Adipose tissue (tissue), 3 donors: ENCODE results near the gene ABAT. TPM values are rescaled to one million over a fixed set of nuclear protein-coding genes. Genes with fewer than 3 reads are reported as not detected.

ENCODE experiments used
- H3K27ac ChIP-seq: one replicate; pipeline ENCODE4 v1.5.1; 2013; ENCODE audit warnings: low read depth, low read length
- WGBS, 3 donors: extraction: QIAGEN DNeasy Blood & Tissue Kit; methylation state at CpG; one replicate each; pipeline ENCODE4 v1.1.7; 2013; 5-methylcytosine and 5-hydroxymethylcytosine counted together
- polyA plus RNA-seq, 3 donors: library from polyadenylated mRNA; stranded (reverse); fragments of 200-250 nt; gene quantifications; one replicate each; pipeline ENCODE4 v1.2.3, GENCODE V29; 2013
- donor health status: healthy with polysubstance abuse.
- donor health status: Bipolar disorder and iron deficiency.
- donor health status: healthy.

Gene ABAT
- polyA plus RNA-seq, 3 donors, result 5.0 to 18.6 (median 5.7) TPM

DNA sequence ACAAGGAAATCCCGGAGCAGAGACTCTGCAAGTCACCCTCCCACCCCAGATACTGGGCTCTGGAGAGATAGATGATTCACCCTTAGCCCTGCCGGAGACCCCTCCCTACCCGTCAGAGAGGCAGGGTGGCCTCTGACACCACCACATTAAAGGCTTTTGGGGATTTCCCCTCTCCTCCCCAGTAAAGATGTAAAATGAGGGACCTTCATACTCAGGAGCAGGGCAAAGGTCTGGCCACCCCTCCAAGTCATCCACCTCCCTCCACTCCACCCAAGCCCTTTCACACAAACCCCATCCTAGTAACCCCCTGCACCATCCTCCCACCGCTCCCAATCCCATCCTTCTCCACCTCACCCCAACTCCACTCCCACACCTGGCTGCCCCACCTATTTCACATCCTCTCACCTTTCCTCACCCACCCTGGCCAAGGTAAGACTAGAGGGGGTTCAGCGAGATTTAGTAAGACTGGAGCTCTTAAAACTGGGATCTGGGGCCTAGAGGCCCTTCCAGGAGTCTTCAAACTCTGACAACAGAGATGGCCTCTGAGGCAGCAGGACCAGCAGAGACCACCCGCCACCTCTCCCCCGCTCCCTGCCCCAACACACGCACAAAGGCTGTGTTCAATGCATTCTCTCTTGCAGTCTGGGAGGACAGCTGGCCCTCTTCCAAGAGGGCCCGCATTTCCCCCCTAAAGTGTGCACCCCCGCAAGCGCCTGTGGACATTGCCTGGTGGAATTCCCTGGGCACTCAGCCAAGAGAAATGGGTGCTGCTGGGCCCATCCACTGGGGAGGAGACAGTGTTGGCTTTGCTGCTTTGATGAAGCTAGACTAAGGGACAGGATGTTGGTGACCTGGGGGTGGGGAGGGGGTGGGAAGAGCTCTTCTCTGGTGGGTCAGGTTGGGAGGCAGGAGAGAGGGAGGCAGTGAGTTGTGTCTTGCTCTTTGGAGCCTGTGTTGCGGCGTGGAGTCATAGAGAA, 1.1 kb downstream of the ABAT start:
- no peak overlapping the region for H3K27ac ChIP-seq
- WGBS, 3 donors, result 45 to 76% (median 69%) methylated on average over 13 of the region's 13 CpGs

DNA sequence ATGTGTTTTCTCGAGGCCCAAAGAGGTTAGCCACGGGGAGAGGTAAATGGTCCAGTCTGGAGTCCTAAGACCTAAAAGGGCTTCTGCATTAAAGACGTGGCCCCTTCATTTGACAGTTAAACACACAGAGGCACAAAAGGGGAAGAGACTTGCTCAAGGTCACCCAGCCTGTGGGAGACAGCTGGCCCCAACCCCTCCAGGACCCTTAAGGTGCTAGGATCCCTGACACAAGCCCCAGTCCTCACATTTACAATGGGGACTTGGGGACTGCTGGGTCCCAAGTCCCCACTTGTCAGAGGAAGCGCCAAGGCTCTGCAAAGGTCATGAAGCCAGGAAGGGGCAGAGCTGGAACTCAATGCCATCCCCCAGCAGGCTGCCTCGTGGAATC, 1.7 kb downstream of the ABAT start:
- WGBS, 3 donors, result 37 to 73% (median 68%) methylated on average over 5 of the region's 5 CpGs
- H3K27ac ChIP-seq, result no peak overlapping the region

DNA sequence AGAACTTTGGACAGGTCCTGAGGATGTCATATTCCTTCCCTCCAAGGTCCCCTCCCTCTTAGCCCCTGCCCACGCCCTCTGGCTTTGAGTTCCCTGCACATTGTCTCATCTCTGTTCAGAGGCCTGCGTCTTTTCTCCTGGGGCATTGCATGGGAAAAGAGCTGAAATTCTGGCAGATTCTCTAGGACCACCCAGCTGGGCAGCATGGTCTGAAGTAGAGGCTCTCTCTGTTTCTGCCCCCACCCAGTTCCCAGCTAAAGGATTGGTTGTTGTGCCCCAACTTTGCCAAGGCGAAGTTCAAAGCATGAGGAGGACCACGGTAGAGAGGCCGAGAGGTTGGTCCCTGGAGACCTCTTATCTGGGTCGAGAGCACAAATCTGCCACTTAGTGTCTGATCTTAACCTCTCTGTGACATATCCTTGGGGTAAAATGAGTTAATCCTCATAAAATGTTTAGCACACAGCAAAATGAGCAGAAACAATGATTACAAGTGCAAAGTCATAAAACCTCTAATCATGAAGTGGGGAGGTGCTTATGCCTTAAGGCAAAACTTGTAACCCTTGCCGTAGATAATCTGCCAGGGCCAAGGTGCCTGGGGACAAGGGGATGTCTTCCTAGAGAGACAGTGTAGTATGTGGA, 2.4 kb downstream of the ABAT start:
- no peak overlapping the region for H3K27ac ChIP-seq
- WGBS, 3 donors, result 30 to 77% (median 71%) methylated on average over 7 of the region's 7 CpGs

- H3K27ac ChIP-seq, result no peak overlapping the region
- WGBS, 3 donors, result 55 to 93% (median 89%) methylated on average over 5 of the region's 5 CpGs
Observed at GRCh38 chr16:8677481-8677880, 3.1 kb downstream of the ABAT start.

DNA sequence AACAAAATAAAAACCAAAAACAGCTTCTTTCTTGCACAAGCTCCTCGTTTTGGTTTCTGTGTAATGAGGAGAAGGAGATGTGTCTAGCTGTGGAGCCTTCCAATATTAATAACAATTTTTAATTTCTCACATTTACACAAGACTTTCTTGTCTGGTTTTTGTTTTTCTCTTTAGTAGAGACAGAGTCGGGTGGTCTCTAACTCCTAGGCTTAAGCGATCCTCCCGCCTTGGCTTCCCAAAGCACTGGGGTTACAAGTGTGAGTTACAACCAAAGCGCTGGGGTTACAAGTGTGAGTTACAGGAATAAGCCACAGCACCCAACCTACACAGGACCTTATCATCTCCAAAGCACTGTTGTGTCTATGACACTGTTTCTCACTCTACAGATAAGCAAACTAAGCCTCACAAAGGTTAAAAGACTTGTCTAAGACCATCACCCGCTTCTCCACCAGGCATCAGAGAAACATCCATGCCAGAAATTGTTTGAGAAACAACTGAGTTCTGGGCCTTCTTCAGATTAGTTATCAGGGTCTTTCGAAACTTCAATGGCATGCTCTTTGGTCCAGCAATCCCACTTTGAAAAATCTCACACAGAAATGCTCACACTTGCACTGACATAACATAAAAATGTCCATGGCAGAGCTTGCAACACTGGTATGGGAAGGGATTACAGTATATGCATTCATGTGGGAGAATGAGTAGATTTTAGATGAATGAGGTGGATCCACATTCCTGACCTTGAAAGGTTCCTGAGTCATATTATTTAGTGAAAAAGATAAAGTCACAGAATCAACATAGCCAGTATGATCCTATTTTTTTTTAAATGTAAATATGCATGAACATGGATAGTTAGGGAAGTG, 3.9 kb downstream of the ABAT start:
- 68 to 93% (median 91%) methylated on average over 7 of the region's 7 CpGs for WGBS, 3 donors
- H3K27ac ChIP-seq, result no peak overlapping the region

GRCh38 chr16:8679151-8679550, 4.7 kb downstream of the ABAT start:
- 21 to 96% (median 89%) methylated on average over 2 of the region's 2 CpGs for WGBS, 3 donors
- H3K27ac ChIP-seq, result no peak overlapping the region

- H3K27ac ChIP-seq, result no peak overlapping the region
- 48 to 88% (median 81%) methylated on average over 9 of the region's 9 CpGs for WGBS, 3 donors
Observed at GRCh38 chr16:8682551-8683259, 8.3 kb downstream of the ABAT start.

- WGBS, 3 donors, result 48 to 82% (median 71%) methylated on average over 4 of the region's 4 CpGs
Observed at GRCh38 chr16:8683640-8684039, 9.2 kb downstream of the ABAT start.

DNA sequence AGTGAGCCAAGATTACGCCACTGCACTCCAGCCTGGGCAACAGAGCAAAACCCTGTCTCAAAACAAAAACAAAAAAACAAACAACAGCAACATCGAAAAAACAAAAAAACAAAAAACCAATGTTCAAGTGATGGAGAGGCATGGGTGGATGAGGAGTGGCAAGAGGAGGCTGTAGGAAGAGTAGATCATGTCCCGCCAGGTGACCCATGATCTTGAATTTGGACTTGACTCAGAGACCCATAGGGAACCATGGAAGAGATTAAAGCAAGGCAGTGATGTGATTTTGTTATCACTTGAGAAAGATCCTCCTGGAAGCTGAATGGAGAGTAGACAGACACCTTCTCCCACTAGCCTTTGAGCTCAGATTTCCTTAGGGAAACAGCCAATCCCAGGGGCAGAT, 11.2 kb downstream of the ABAT start:
- H3K27ac ChIP-seq, result no peak overlapping the region
- 49 to 84% (median 59%) methylated on average over 3 of the region's 3 CpGs for WGBS, 3 donors

More at GRCh38 chr16:8683640-8684039, 9.2 kb downstream of the ABAT start:
- H3K27ac ChIP-seq, result no peak overlapping the region

- WGBS, 3 donors, result 9 to 60% (median 50%) methylated on average over 7 of the region's 7 CpGs
- no peak overlapping the region for H3K27ac ChIP-seq
Observed at GRCh38 chr16:8686031-8686621, 11.7 kb downstream of the ABAT start.

DNA sequence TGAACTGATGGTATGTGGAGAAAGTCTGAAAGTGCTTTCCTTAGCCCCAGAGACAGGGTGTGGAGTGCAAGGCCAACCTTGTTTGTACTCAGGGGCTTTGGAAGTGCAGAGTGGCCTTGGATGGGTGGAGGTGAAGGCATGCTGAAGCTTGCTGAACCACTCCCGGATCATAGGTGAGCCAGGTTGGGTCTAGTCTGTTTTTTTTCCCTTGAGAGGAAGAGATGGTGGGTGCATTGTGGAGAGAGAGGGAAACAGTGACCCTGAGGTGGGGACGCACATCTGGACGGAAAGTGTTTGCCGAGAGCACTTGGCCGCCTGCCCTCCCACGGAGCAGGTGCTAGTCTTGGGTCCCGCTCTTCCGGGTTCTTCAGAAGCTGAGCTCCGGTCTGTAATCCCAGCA, 12.5 kb downstream of the ABAT start:
- H3K27ac ChIP-seq, result no peak overlapping the region
- 48 to 98% (median 95%) methylated on average over 9 of the region's 9 CpGs for WGBS, 3 donors

GRCh38 chr16:8689686-8690085, 15.3 kb downstream of the ABAT start:
- H3K27ac ChIP-seq, result no peak overlapping the region
- WGBS, 3 donors, result 57 to 77% (median 75%) methylated on average over 1 of the region's 1 CpG

DNA sequence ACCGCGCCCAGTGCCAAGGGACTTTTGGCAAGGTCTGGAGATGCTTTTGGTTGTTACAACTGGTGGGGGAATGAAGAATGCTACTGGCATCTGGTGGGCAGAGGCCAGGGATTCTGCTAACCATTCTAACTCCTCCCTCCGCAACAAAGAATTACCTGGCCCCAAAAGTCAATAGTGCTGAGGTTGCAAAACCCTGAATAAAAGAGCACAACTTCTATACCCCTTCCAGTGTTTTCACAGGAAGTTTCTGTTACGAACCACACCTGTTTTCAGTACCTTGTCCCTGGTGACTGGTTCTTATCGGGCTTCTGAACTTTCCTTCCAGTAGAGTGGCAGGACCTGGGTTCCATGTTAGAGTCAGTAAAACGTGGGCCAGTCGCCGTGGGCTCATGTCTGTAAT, 17.3 kb downstream of the ABAT start:
- 52 to 91% (median 87%) methylated on average over 8 of the region's 8 CpGs for WGBS, 3 donors
- no peak overlapping the region for H3K27ac ChIP-seq

DNA sequence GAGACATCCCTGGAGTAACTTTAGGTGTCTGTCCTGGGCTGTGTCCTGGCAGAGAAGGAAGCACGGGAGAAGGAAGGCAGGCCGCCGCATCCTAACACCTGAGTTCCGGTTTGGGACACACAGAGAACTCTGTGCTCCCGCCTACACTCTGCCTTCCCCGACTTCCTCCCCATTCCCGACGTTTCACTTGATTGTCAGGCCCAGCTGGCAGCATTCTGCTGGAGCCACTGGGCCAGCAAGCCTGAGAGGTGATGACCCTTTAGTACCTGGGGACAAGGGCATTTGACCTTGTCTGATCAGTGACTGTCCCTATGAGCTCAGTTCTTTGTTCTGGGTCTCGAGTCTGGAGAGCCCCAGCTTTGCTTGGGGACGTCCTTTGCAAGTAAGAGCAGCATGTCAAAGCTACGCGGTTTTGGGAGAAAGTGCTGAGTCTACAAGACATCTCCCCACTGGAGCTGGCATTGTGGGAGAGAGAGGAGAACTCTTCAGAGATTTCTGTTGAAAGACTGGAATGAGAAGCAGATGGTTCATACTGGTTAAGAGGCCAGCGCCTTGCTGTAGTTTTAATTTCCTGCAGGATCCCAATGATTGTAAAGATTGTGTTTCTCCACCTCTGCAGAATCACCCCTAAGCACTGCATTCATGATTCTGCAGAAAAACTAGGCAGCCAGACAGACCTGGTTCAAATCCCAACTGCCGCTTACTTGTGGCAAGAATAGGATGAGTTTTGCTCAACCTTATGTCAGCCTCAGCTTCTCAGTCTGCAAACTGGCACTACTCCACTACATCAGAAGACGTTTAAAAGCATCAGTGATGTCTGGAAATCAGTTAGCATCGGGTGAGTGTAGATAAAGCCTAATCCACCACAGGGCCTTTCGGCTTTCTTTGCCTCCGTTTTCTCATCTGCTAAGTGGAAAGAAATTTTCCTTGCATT, 20.6 kb downstream of the ABAT start:
- 74 to 83% (median 83%) methylated on average over 18 of the region's 18 CpGs for WGBS, 3 donors

DNA sequence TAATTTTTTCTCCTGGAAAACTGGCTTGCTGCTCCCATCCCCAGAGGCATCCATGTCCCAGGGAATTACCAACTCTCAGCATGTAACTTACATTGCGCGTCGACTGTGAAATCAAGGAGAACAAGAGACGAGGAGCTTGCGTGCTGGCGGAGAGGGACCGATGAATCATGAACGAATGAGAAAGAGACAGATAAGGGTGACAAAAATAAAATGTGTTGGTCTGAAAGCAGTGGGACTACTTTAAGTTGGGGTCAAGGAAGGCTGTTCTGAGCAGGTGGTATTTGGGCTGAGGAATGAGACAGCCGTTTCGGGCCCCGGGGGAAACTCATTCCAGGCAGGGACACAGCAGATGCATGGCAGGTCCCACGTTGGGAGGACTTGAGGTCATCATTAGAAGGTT, 22.5 kb downstream of the ABAT start:
- 83 to 87% (median 87%) methylated on average over 12 of the region's 12 CpGs for WGBS, 3 donors
- no peak overlapping the region for H3K27ac ChIP-seq

More for the DNA sequence above, 20.6 kb downstream of the ABAT start:
- H3K27ac ChIP-seq, result no peak overlapping the region

- H3K27ac ChIP-seq, result no peak overlapping the region
- WGBS, 3 donors, result 29 to 33% (median 31%) methylated on average over 3 of the region's 3 CpGs
Observed at GRCh38 chr16:8697965-8698364, 23.5 kb downstream of the ABAT start.

- no peak overlapping the region for H3K27ac ChIP-seq
- 91 to 97% (median 94%) methylated on average over 2 of the region's 2 CpGs for WGBS, 3 donors
Observed at GRCh38 chr16:8703693-8704092, 29.3 kb downstream of the ABAT start.
